Subcutaneous abdominal adipose tissue (tissue), 5 donors: Measurements from ENCODE around the gene DCUN1D5.

Experiments used
- H3K27ac ChIP-seq: one replicate; pipeline ENCODE4 v1.7.0; 2013; ENCODE audit warnings: low read depth, mild to moderate bottlenecking, inconsistent platforms, low read length, moderate library complexity
- H3K27me3 ChIP-seq, 5 donors: one replicate each; pipeline ENCODE4 v1.7.0; 2013; ENCODE audit warnings: low read length in 5 of 5, inconsistent platforms in 1 of 5; ENCODE audit not compliant: control insufficient read depth in 5 of 5, insufficient read depth in 4 of 5
- H3K36me3 ChIP-seq, 5 donors: one replicate each; pipeline ENCODE4 v1.7.0; 2013; ENCODE audit warnings: low read length in 5 of 5; ENCODE audit not compliant: control insufficient read depth in 5 of 5, insufficient read depth in 5 of 5
- H3K4me1 ChIP-seq, 5 donors: one replicate each; pipeline ENCODE4 v1.7.0; 2013; ENCODE audit warnings: low read length in 5 of 5, mild to moderate bottlenecking in 3 of 5, moderate library complexity in 1 of 5; ENCODE audit not compliant: control insufficient read depth in 5 of 5, insufficient read depth in 5 of 5
- H3K4me3 ChIP-seq, 5 donors: one replicate each; pipeline ENCODE4 v1.7.0; 2013; ENCODE audit warnings: low read length in 5 of 5, low read depth in 1 of 5
- H3K9ac ChIP-seq, 5 donors: one replicate each; pipeline ENCODE4 v1.7.0; 2013; ENCODE audit warnings: low read length in 5 of 5, mild to moderate bottlenecking in 4 of 5, moderate library complexity in 3 of 5
- H3K9me3 ChIP-seq, 5 donors: one replicate each; pipeline ENCODE4 v1.7.0; 2013; ENCODE audit warnings: low read length in 5 of 5; ENCODE audit not compliant: control insufficient read depth in 5 of 5
- donor health status: healthy.
- donor health status: healthy.
- donor health status: healthy.
- donor health status: healthy.
- donor health status: healthy.

Gene DCUN1D5

DNA sequence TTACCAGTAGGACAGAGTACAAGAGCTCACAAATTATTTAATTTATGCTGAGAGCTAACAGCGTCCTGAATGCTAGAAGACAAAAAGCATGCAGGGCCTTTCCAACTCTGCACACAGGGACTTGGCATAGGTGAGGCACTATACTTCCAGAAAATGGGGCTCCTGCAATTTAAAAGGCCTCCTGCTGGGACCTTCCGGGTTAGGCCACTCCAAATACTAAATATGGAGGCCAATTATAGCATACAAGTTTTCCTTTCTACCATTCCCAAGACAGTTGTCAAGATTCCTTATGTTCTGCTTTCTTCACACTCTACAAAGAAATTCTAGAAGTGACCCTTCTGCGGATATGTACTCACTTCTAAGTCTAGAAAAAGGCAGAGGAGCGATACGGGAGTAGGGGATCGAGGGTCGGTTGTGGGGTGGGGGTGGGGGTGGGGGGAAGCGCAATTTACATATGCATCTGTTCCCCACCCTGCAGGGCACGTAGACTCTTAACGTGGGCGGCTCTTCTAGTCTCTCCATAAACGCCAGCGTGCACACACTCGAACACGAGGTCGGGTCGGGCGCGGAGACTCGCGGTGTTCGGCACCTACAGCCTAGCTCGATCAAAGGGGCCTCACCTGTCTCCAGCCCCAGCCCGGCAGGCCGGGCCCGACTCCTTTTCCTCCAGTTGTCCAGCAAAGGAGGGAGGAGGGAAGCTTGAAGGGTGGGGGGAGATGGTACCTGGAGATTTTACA lies 728 bp downstream of the DCUN1D5 start:
- Histone ChIP-seq H3K9me3 (no peaks in the 10 kb centered on the region), H3K4me3 (peak overlapping the region; percentile 77 to 98 (median 91)), H3K36me3 (peaks cover 0 to 4% (median 0%) of the 10 kb centered on the region in 5 donors), H3K27ac (peak overlapping the region; percentile 92), H3K9ac (peak overlapping the region; percentile 75 to 95 (median 92)), H3K27me3 (peaks cover 0 to 11% (median 3%) of the 10 kb centered on the region in 5 donors), H3K4me1 (peaks cover 2 to 34% (median 20%) of the 10 kb centered on the region in 5 donors)

DNA sequence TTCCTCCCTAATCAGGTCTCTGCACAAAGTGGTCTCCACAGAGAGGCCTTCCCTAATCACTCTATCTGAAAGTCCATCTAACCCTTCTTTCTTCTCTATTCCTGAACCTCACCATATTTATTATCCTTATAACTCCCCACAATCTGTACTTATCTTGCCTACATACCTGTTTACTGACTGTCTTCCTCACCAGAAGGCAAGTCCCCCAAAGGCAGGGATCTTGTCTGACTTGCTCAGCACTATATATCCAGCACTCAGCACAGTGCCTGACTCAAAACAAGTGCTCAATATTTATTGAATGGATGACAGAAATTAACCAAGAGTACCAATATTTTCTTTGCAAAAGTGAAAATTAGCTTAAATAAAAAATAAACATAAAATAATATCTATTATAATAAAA lies 5.5 kb downstream of the DCUN1D5 start:
- Histone ChIP-seq H3K27me3 (no peaks in the 10 kb centered on the region), H3K9me3 (no peaks in the 10 kb centered on the region), H3K27ac (no peak overlapping the region), H3K4me1 (peaks cover 2 to 39% (median 13%) of the 10 kb centered on the region in 5 donors), H3K36me3 (peaks cover 2 to 10% (median 4%) of the 10 kb centered on the region in 5 donors), H3K9ac (no peak overlapping the region), H3K4me3 (no peak overlapping the region)

DNA sequence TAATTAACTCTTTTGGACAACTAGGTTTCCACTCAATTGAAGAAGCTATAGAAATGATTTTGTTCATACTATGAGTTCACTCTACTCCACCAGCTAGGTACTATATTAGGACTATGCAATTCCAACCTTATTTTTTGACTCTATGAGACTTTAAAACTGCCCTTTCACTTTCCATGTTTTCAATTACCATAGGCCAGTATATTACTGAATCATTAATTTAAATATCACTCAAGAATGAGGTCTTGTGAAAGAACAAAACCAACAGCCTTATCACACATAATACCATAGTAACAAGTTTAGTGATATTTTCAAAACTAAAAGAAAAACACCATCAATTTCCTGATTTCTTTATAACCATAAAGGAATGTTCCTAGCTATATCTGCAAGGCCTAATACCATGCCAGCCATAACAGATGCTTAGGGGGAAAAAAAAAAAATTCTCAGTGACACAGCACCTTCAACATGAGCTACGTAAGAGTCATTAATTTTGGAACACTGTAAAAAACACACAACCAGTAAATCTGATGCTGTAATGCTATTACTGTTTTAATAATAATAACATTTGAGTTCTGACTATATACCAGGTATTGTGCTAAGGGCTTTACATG lies 6.1 kb downstream of the DCUN1D5 start:
- H3K9ac ChIP-seq, result peak overlapping the region in 1 of 5 donors; percentile 11
- H3K27me3 ChIP-seq, result no peaks in the 10 kb centered on the region
- H3K36me3 ChIP-seq, result peaks cover 2 to 10% (median 5%) of the 10 kb centered on the region in 5 donors
- H3K4me1 ChIP-seq, result peaks cover 2 to 39% (median 10%) of the 10 kb centered on the region in 5 donors
- H3K27ac ChIP-seq, result no peak overlapping the region
- no peaks in the 10 kb centered on the region for H3K9me3 ChIP-seq
- no peak overlapping the region for H3K4me3 ChIP-seq

DNA sequence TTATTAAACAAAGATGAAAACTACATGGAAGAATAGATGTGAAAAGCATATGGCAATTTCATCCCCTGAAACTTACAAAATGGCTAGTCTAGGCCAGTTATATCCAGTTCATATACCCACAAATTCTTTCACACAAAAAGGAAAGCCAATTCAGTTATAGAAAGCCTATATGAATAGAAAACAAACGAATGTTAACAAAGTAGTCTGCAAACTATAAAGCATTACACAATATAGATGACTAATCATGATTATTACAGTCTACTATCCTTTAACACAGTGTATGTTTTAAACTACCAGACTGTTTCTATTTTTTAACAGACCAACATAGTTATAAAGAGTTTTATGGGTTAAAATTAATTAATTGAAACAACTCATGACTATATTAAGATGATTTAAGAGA lies 12.1 kb downstream of the DCUN1D5 start:
- Histone ChIP-seq H3K9ac (no peak overlapping the region), H3K27me3 (no peaks in the 10 kb centered on the region), H3K36me3 (peaks cover 25 to 44% (median 36%) of the 10 kb centered on the region in 5 donors), H3K4me3 (no peak overlapping the region), H3K4me1 (peaks cover 0 to 11% (median 0%) of the 10 kb centered on the region in 5 donors), H3K27ac (no peak overlapping the region), H3K9me3 (no peaks in the 10 kb centered on the region)

DNA sequence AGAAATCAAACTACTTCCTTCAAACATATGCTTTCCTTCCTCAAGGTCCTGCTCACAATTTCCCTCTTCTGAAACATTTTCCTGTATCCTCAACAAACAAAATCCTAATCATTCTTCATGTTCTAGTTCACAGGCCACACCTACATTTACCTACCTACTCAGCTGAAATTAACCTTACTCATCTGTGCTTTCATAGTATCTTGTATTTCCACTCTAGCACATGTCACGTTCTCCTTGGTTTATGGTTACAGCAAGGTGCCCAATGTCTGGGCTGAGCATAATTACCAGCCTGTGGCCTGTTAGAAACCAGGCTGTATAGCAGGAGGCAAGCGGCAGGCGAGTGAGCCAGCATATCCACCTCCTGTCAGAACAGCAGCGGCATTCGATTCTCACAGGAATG lies 13.2 kb downstream of the DCUN1D5 start:
- no peaks in the 10 kb centered on the region for H3K9me3 ChIP-seq
- H3K36me3 ChIP-seq, result peaks cover 25 to 41% (median 36%) of the 10 kb centered on the region in 5 donors
- H3K27ac ChIP-seq, result no peak overlapping the region
- no peak overlapping the region for H3K4me3 ChIP-seq
- H3K27me3 ChIP-seq, result no peaks in the 10 kb centered on the region
- no peak overlapping the region for H3K9ac ChIP-seq
- H3K4me1 ChIP-seq, result peaks cover 0 to 11% (median 0%) of the 10 kb centered on the region in 5 donors

DNA sequence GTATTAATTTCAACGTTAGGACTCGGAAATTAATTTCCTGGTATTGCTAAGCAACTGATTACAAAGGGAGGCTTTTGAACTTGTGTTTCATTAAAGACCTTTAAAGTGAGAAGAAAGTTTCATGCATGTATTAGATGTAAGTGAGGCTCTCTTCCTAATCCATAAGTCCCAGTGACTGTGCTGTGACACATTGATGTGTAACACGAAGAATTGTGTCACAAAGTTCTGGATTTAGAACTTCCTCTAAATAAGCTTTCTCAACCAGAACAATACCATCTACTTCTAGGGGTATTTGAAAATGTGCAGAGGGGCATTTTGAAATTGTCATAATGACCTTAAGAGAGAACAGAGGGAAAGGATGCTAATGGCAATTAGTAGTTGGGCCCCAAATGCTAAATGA lies 14.4 kb downstream of the DCUN1D5 start:
- Histone ChIP-seq H3K27me3 (no peaks in the 10 kb centered on the region), H3K27ac (no peak overlapping the region), H3K4me1 (peaks cover 0 to 11% (median 0%) of the 10 kb centered on the region in 5 donors), H3K4me3 (no peak overlapping the region), H3K9me3 (no peaks in the 10 kb centered on the region), H3K9ac (no peak overlapping the region), H3K36me3 (peaks cover 25 to 43% (median 36%) of the 10 kb centered on the region in 5 donors)

DNA sequence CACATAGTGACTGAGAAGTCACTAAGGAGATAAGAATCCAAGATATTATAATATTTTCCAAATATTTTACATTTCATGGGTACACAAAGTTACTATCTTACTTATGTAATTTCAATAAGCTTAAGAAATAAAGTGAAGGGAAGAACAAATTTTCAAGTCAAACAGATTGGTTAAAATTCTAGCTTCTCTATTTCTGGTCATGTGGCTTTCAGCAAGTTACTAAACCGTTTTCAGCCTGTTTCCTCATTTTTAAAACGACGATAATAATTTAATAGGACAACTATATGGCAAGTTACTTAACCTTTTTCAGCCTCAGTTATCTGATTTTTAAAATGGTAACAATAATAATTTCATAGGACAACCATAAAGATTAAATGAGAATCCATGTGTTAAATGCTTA lies 15.6 kb downstream of the DCUN1D5 start:
- H3K4me3 ChIP-seq, result no peak overlapping the region
- no peak overlapping the region for H3K27ac ChIP-seq
- H3K27me3 ChIP-seq, result no peaks in the 10 kb centered on the region

DNA sequence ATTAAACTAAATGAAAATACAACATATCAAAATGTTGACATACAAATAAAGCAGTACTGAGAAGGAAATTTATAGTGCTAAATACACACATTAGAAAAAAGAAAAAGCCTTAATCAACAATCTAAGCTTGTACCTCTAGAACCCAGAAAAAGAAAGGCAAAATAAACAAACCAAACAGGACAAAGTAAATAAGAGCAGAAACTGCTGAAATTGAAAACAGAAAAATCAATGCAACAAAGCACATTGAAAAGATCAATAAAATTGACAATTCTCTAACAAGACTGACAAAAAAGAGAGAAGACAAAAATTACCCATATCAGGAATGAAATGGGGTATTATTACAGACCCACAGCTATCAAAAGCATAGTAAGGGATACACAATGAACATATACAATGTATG lies 21.0 kb downstream of the DCUN1D5 start:
- no peak overlapping the region for H3K4me3 ChIP-seq
- no peaks in the 10 kb centered on the region for H3K4me1 ChIP-seq
- H3K9ac ChIP-seq, result peak overlapping the region in 1 of 5 donors; percentile 25
- H3K27me3 ChIP-seq, result no peaks in the 10 kb centered on the region
- no peaks in the 10 kb centered on the region for H3K9me3 ChIP-seq
- no peak overlapping the region for H3K27ac ChIP-seq
- peaks cover 6 to 19% (median 10%) of the 10 kb centered on the region in 5 donors for H3K36me3 ChIP-seq

More for the DNA sequence above, 15.6 kb downstream of the DCUN1D5 start:
- Histone ChIP-seq H3K9ac (no peak overlapping the region), H3K36me3 (peaks cover 23 to 38% (median 36%) of the 10 kb centered on the region in 5 donors), H3K4me1 (peaks cover 0 to 2% (median 0%) of the 10 kb centered on the region in 5 donors), H3K9me3 (no peaks in the 10 kb centered on the region)

DNA sequence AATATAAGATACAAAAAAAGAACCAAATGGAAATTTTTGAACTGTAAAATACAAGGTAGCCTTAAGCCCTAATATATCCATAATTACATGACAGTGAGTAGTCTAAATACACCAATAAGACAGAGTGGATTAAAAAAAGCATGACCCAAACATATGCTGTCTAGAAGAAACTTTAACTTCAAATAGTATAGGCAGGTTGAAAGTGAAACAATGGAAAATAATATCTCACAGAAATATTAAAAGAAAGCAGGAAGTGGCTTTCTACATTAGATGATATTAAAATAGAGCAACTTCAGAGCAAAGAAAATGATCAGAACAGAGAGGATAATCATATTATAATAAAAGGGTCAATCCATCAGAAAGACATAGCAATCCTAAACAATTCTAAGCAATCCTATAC lies 21.8 kb downstream of the DCUN1D5 start:
- Histone ChIP-seq H3K4me1 (no peaks in the 10 kb centered on the region), H3K9ac (peak overlapping the region in 1 of 5 donors; percentile 39), H3K9me3 (no peaks in the 10 kb centered on the region), H3K27ac (no peak overlapping the region), H3K36me3 (peaks cover 6 to 22% (median 8%) of the 10 kb centered on the region in 5 donors), H3K27me3 (no peaks in the 10 kb centered on the region), H3K4me3 (no peak overlapping the region)

DNA sequence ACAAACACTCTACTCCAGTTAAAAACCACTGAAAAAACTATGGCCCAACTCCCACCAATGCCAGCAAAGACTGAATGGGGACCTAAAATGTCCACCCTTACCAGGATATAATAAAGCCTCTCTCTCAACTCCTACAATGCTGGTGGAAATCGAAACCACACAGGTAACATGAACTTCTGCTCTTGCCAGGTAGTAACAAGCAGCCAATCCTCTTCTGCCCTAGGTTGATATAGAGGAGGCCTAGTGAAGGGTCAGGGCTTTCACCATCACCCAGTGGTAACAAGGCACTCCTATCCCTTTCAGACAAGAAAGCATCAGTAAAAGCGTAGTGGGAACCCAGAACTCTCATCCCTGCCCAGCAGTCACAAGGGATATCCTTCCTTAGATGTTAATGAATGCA lies 22.6 kb downstream of the DCUN1D5 start:
- H3K27ac ChIP-seq, result no peak overlapping the region
- no peak overlapping the region for H3K9ac ChIP-seq
- H3K27me3 ChIP-seq, result no peaks in the 10 kb centered on the region
- H3K4me3 ChIP-seq, result no peak overlapping the region
- no peaks in the 10 kb centered on the region for H3K9me3 ChIP-seq
- no peaks in the 10 kb centered on the region for H3K4me1 ChIP-seq
- H3K36me3 ChIP-seq, result peaks cover 2 to 22% (median 4%) of the 10 kb centered on the region in 5 donors
